ENCODE measurements around the gene CHST8.

DNA sequence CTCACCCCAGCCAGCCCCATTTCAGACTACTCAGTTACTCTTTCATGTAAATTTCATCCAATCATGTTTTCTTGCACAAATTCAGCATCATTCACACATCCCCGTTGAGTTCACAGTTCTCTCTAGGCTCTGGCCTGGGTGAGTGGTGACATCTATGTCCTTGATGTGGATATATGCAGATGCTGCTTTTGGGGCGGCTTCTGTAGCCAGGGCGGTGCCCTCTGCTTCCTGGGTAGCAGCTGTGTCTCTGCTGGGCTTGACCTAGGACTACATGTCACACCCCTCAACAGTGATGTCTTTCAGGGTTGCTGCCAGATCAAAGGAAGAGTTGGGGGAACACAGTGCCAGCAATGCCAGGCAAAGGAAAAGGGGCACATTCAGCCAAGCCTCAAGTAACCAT lies 106.4 kb downstream of the CHST8 start:
- TF ChIP-seq, protein P1, sequence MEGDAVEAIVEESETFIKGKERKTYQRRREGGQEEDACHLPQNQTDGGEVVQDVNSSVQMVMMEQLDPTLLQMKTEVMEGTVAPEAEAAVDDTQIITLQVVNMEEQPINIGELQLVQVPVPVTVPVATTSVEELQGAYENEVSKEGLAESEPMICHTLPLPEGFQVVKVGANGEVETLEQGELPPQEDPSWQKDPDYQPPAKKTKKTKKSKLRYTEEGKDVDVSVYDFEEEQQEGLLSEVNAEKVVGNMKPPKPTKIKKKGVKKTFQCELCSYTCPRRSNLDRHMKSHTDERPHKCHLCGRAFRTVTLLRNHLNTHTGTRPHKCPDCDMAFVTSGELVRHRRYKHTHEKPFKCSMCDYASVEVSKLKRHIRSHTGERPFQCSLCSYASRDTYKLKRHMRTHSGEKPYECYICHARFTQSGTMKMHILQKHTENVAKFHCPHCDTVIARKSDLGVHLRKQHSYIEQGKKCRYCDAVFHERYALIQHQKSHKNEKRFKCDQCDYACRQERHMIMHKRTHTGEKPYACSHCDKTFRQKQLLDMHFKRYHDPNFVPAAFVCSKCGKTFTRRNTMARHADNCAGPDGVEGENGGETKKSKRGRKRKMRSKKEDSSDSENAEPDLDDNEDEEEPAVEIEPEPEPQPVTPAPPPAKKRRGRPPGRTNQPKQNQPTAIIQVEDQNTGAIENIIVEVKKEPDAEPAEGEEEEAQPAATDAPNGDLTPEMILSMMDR (IDR thresholded peaks at IDR 0.05; ENCODE audit: borderline replicate concordance, extremely low read depth, low read length, poor library complexity, severe bottlenecking): no peak
- TF ChIP-seq EZH2 (IDR thresholded peaks at IDR 0.05; ENCODE audit: borderline replicate concordance, low read depth, low read length, severe bottlenecking): no peak
